Activated gamma-delta T cell treated with Interleukin-2 at 50 U/mL for 16 hours (primary cell): ENCODE results near the gene DMKN.
A peak's percentile ranks its signal among the peaks of the same experiment; 100 is the strongest.

Experiments
- DNase-seq: peaks from one replicate; pipeline ENCODE4 v3.0.0-alpha.2; 2020

The DMKN gene

GRCh38 chr19:35549174-35549788 lies 35.8 kb upstream of the DMKN start:
- peak; percentile 54 for DNase-seq

GRCh38 chr19:35546532-35546931 lies 33.1 kb upstream of the DMKN start:
- no peak for DNase-seq

- DNase-seq = peak; percentile 36
Measured at GRCh38 chr19:35545855-35546381, 32.5 kb upstream of the DMKN start.

GRCh38 chr19:35545001-35545854 lies 31.8 kb upstream of the DMKN start, which contains the start of gene TMEM147:
TMEM147 (plus strand) TSS chr19:35545626; CDS start chr19:35545740, 114 bp downstream.
- peak; percentile 67 for DNase-seq

- DNase-seq = no peak
Measured at GRCh38 chr19:35544110-35544802, 30.8 kb upstream of the DMKN start.

GRCh38 chr19:35543280-35544109 lies 30.0 kb upstream of the DMKN start:
- no peak for DNase-seq

- DNase-seq = no peak
Measured at GRCh38 chr19:35542209-35542608, 28.8 kb upstream of the DMKN start.

- DNase-seq = no peak
Measured at GRCh38 chr19:35540356-35540927, 27.0 kb upstream of the DMKN start.

GRCh38 chr19:35539850-35540249 lies 26.4 kb upstream of the DMKN start:
- no peak for DNase-seq

- no peak for DNase-seq
Measured at GRCh38 chr19:35539314-35539713, 25.9 kb upstream of the DMKN start.

- DNase-seq = no peak
Measured at GRCh38 chr19:35534803-35535480, 21.5 kb upstream of the DMKN start.

GRCh38 chr19:35533822-35534392 lies 20.5 kb upstream of the DMKN start:
- peak; percentile 41 for DNase-seq

- DNase-seq = no peak
Measured at GRCh38 chr19:35533201-35533821, 19.9 kb upstream of the DMKN start, which contains the start of gene GAPDHS. GAPDHS (plus strand) TSS chr19:35533456; CDS start chr19:35533528, 72 bp downstream.

- no peak for DNase-seq
Measured at GRCh38 chr19:35531291-35531690, 17.8 kb upstream of the DMKN start.

GRCh38 chr19:35529241-35530218 lies 16.1 kb upstream of the DMKN start:
- no peak for DNase-seq

- DNase-seq = no peak
Measured at GRCh38 chr19:35528218-35529038, 15.0 kb upstream of the DMKN start, which contains the start of gene SBSN. SBSN (minus strand) TSS chr19:35528311; CDS start chr19:35528281, 30 bp downstream.

GRCh38 chr19:35525873-35526272 lies 12.4 kb upstream of the DMKN start:
- DNase-seq = no peak

GRCh38 chr19:35524181-35524837 lies 10.9 kb upstream of the DMKN start:
- DNase-seq = no peak
